BJ (cell line): Measurements from ENCODE around the gene RASSF3. TPM values are rescaled to one million over a fixed set of nuclear protein-coding genes. Genes with fewer than 3 reads are reported as not detected.

Experiments used
- CTCF ChIA-PET: fragments of 350-600 bp; formaldehyde crosslinking; extraction: SDS; loops from one replicate; lab custom pipeline; 2021; ENCODE audit warnings: antibody characterized with exemption, inconsistent platforms; lab: Yijun Ruan, JAX
- POLR2A ChIA-PET: fragments of 300-600 bp; sonication (Branson Sonifier 250); formaldehyde crosslinking; extraction: SDS; loops from one replicate; lab custom pipeline; 2021; ENCODE audit warnings: antibody characterized with exemption; lab: Charles Lee
- DNase-seq: peaks from one replicate; pipeline ENCODE4 v3.0.0-alpha.2; 2011; ENCODE audit warnings: low read depth
- H3K27me3 ChIP-seq: 2 replicates; pipeline ENCODE4 v1.6.0; 2011; ENCODE audit warnings: low read length; ENCODE audit not compliant: control insufficient read depth, insufficient read depth
- H3K36me3 ChIP-seq: 2 replicates; pipeline ENCODE4 v1.5.1; 2011; ENCODE audit warnings: low read length; ENCODE audit not compliant: control insufficient read depth, insufficient read depth
- H3K4me3 ChIP-seq: 2 replicates; pipeline ENCODE4 v1.5.1; 2011; ENCODE audit warnings: low read depth, mild to moderate bottlenecking, control low read depth, low read length
- polyA plus RNA-seq: library from polyadenylated mRNA; depleted of rRNA; stranded (reverse); fragments of >200 nt; gene quantifications from 2 replicates; pipeline ENCODE4 v1.2.3, GENCODE V29; 2011
- TF ChIP-seq, protein P1 (sequence below): IDR thresholded peaks from 2 replicates; pipeline ENCODE4 v1.5.1; 2011; ENCODE audit warnings: low read depth, mild to moderate bottlenecking, control low read depth, inconsistent platforms, low read length, moderate library complexity; ENCODE audit not compliant: insufficient read depth

Gene RASSF3
- polyA plus RNA-seq, 1 experiment, result 27.7 TPM

DNA sequence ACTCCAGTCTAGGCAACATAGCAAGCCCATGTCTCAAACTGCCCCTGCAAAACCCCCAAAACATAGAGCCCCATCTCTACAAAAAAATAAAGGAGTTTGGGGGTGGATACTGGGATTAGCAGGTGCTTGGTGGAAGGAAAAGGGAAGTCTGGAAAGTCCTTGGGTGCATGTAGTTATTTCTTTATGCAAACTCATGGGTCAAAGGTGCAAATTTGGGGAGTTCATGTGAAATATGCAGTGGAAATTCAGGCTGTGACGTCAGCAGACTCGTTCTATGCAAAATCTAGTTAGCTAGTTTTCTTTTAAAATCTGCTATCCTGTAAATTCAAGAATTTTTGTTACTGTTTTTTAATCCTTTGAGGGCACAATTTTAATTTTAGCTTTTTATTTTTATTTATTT is 97.6 kb downstream of the RASSF3 start:
- POLR2A ChIA-PET, result no interaction called here
- TF ChIP-seq, protein P1, sequence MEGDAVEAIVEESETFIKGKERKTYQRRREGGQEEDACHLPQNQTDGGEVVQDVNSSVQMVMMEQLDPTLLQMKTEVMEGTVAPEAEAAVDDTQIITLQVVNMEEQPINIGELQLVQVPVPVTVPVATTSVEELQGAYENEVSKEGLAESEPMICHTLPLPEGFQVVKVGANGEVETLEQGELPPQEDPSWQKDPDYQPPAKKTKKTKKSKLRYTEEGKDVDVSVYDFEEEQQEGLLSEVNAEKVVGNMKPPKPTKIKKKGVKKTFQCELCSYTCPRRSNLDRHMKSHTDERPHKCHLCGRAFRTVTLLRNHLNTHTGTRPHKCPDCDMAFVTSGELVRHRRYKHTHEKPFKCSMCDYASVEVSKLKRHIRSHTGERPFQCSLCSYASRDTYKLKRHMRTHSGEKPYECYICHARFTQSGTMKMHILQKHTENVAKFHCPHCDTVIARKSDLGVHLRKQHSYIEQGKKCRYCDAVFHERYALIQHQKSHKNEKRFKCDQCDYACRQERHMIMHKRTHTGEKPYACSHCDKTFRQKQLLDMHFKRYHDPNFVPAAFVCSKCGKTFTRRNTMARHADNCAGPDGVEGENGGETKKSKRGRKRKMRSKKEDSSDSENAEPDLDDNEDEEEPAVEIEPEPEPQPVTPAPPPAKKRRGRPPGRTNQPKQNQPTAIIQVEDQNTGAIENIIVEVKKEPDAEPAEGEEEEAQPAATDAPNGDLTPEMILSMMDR, result no peak
- CTCF ChIA-PET, result interaction anchor here (0.6 to 1.5 kb wide), 2 partner anchors 157 to 158 kb away, joined by 3 to 6 read pairs; no protein-coding TSS in a partner anchor
- H3K27me3 ChIP-seq, result no peaks in the 10 kb centered on the region
- no peaks in the 10 kb centered on the region; the same call in 1 of the 2 replicates for H3K36me3 ChIP-seq
- no peak overlapping the region for H3K4me3 ChIP-seq
- no peak for DNase-seq

DNA sequence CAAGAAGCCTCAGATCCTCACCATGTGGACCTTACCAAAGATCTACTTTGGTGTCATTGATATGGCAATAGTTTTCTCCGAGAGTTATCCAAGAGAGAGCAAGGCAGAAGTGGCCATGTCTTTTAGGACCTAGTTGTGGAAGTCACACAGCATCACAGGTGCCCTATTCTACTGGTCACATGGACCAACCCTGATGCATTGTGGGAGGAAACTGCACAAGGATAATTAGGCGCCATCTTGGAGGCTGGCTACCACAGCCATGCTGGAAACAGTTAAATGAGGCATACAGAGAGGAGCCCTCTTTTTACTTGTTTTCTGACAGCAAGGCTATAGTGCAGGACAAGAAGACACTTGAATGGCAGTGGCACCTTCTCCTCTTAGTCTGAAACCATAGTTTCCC is 99.1 kb downstream of the RASSF3 start:
- no peak overlapping the region for H3K4me3 ChIP-seq
- ChIA-PET POLR2A (interaction anchor here (0.5 kb wide), 1 partner anchor 18 kb away, joined by 4 read pairs; no protein-coding TSS in a partner anchor), CTCF (interaction anchor here (1.2 kb wide), 1 partner anchor 12 kb away, joined by 6 read pairs; no protein-coding TSS in a partner anchor)
- H3K36me3 ChIP-seq, result no peaks in the 10 kb centered on the region; the same call in 1 of the 2 replicates
- TF ChIP-seq, protein P1, result no peak
- no peaks in the 10 kb centered on the region for H3K27me3 ChIP-seq
- no peak for DNase-seq

DNA sequence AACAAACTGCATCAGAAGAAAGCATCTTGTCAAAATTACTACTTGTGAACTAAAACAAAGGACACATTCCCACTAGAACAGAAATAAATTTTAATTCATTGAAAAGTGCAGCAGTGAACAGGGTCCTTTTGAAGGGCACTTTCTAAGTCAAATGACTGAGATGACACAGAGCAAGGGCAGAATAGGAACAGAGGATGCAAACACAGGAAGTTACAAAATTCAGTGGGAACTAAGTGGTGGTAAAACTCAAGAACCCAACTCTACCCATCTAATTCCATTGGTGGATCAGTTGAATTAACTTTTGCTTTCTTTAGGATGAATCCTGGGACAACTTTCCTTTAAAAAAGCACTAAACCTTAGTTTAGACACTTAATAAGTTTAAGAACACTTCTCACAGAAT is 103.1 kb downstream of the RASSF3 start:
- Histone ChIP-seq H3K36me3 (peaks cover 3% of the 10 kb centered on the region), H3K4me3 (no peak overlapping the region), H3K27me3 (no peaks in the 10 kb centered on the region)
- TF ChIP-seq, protein P1, result no peak
- ChIA-PET CTCF (no interaction called here), POLR2A (no interaction called here)
- no peak for DNase-seq

DNA sequence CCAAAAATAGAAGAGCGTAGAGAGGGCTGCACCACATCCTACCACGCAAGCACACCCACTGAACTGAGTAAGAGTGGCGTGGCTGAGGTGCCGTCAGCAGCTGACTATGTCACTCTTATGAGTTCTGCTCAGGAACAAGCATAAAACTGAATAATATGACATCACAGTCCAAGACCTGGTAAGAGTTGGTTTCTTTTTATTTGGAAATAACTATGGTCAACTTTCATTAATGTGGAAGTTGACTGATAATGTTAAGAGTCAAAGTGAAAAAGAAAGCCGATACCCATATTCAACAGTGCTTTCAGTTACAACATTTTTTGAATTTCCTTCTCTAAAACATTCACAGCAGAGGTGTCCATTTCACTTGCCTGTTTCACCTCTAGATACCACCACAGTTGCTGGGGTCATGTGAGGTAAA is 104.3 kb downstream of the RASSF3 start:
- Histone ChIP-seq H3K4me3 (no peak overlapping the region), H3K36me3 (peaks cover 3% of the 10 kb centered on the region), H3K27me3 (no peaks in the 10 kb centered on the region)
- ChIA-PET POLR2A (no interaction called here), CTCF (interaction anchor here (0.7 kb wide), 1 partner anchor 165 kb away, joined by 4 read pairs; no protein-coding TSS in a partner anchor)
- TF ChIP-seq, protein P1, result no peak
- no peak for DNase-seq

DNA sequence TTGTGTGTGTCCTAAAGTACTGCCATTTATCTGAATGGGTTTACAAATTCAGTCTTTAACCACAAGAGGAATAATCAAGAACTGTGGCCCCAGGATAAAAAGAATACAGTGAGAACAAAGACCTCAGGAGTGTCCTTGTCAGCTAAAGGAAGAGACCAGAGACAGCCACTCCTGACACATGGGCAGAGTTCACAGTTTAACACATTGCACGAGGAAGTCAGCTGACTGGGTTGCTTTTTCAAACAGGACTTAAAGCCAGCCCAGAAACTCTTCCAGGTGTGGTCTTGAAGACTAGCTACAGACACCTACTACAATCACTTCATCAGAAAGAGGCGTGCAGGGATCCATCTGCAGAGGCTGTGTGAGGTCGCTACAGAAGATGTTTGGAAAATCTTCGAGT is 106.1 kb downstream of the RASSF3 start:
- POLR2A ChIA-PET, result no interaction called here
- CTCF ChIA-PET, result interaction anchor here (0.9 kb wide), 1 partner anchor 167 kb away, joined by 3 read pairs; no protein-coding TSS in a partner anchor
- TF ChIP-seq, protein P1, result no peak
- H3K27me3 ChIP-seq, result no peaks in the 10 kb centered on the region
- peaks cover 7% of the 10 kb centered on the region for H3K36me3 ChIP-seq
- no peak for DNase-seq
- no peak overlapping the region for H3K4me3 ChIP-seq
